NB4 (cell line): Measurements from ENCODE around the gene FCF1.

Source experiments
- POLR2A ChIP-seq: IDR thresholded peaks from 2 replicates; pipeline ENCODE4 v1.6.1; 2011; ENCODE audit warnings: mild to moderate bottlenecking; ENCODE audit not compliant: insufficient read length; ENCODE audit errors: extremely low read depth
- TF ChIP-seq, protein P1 (sequence below): IDR thresholded peaks from one replicate; pipeline ENCODE4 v1.5.1; 2012; ENCODE audit warnings: low read depth, low read length

- no peak for TF ChIP-seq POLR2A
- TF ChIP-seq, protein P1, sequence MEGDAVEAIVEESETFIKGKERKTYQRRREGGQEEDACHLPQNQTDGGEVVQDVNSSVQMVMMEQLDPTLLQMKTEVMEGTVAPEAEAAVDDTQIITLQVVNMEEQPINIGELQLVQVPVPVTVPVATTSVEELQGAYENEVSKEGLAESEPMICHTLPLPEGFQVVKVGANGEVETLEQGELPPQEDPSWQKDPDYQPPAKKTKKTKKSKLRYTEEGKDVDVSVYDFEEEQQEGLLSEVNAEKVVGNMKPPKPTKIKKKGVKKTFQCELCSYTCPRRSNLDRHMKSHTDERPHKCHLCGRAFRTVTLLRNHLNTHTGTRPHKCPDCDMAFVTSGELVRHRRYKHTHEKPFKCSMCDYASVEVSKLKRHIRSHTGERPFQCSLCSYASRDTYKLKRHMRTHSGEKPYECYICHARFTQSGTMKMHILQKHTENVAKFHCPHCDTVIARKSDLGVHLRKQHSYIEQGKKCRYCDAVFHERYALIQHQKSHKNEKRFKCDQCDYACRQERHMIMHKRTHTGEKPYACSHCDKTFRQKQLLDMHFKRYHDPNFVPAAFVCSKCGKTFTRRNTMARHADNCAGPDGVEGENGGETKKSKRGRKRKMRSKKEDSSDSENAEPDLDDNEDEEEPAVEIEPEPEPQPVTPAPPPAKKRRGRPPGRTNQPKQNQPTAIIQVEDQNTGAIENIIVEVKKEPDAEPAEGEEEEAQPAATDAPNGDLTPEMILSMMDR, result no peak
These were observed 30.6 kb upstream of the FCF1 start for GRCh38 chr14:74682169-74682952.
